ENCODE data around the gene ADH1C.
"Not testable (repeated sequence)": the region's sequence is repeated elsewhere in the genome, so short reads cannot be mapped to it uniquely, and the experiment has no call there.

The ADH1C gene

GRCh38 chr4:99356992-99357391, 4.4 kb upstream of the ADH1C start:
- DNase-seq: no peak

DNA sequence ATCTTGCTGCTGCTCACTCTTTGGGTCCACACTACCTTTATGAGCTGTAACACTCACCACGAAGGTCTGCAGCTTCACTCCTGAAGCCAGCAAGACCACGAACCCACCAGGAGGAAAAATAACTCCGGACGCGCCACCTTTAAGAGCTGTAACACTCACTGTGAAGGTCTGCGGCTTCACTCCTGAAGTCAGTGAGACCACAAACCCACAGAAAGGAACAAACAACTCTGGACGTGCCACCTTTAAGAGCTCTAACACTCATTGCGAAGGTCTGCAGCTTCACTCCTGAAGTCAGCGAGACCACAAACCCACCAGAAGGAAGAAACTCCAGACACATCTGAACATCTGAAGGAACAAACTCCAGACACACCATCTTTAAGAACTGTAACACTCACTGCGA, 3.6 kb upstream of the ADH1C start:
- not testable (repeated sequence) for DNase-seq

- no peak for DNase-seq
These were observed 1.1 kb downstream of the ADH1C start for GRCh38 chr4:99351487-99351886.

GRCh38 chr4:99349338-99349737, 3.2 kb downstream of the ADH1C start:
- no peak for DNase-seq

- not testable (repeated sequence) for DNase-seq
These were observed 9.9 kb downstream of the ADH1C start for GRCh38 chr4:99342624-99343023.

GRCh38 chr4:99341426-99341825, 11.1 kb downstream of the ADH1C start:
- no peak for DNase-seq

DNA sequence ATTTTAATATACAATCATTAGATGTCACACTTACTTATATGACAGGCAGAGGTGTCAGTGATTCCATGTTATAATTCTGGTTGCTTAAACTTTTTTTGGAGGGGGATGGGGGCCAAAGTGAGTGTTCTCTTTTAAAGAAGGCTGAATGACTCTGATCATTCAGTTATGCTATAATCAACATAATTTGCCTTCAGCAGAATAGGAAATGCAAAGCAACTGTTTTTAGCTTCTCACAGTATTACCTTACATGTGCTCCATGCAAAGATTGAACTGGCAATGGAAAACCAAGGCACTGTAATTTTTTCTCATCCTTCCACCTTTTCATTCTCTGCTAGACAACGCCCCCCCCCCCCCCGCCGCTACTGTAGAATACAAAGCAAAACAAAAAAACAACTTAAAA, 13.4 kb downstream of the ADH1C start:
- no peak for DNase-seq

- no peak for DNase-seq
These were observed 16.0 kb downstream of the ADH1C start for GRCh38 chr4:99336553-99336952.

- DNase-seq: no peak
These were observed 17.7 kb downstream of the ADH1C start for GRCh38 chr4:99334880-99335279.

DNA sequence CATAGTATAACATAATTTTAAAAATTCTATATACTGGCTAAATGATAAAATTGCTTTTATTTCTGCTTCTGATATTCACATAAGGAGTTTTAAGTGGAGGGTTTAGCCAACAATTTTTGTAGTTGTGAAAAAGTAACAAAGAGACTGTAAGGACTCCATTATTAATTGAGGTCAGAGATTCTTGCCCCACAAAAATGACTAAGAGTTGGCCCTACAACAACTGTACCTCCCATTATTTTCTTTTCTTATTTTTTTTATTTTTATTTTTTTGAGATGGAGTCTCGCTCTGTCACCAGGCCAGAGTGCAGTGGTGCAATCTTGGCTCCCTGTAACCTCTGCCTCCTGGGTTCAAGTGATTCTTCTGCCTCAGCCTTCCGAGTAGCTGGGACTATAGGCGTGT, 21.9 kb downstream of the ADH1C start:
- no peak for DNase-seq

DNA sequence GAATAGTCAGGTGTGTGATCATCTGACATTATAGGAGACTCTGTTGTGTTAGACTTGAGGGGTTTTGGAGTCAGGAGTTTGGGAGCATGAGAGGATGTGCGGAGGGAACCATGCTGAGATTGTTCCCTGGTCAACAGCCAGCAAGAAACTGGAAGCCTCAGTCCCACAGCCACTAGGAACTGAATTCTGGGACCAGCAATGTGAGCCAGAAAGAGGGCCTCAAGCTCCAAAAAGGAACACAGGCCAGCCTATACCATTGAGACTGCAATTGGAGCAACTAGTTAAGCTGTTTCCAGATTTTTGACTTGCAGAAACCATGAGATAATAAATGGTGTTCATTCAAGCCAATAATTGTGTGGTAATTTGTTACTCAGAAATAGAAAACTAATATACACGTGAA, 22.7 kb downstream of the ADH1C start:
- no peak for DNase-seq

- no peak for DNase-seq
These were observed 27.6 kb downstream of the ADH1C start for GRCh38 chr4:99324979-99325378.

- DNase-seq: no peak
These were observed 28.2 kb downstream of the ADH1C start for GRCh38 chr4:99324361-99324760.

DNA sequence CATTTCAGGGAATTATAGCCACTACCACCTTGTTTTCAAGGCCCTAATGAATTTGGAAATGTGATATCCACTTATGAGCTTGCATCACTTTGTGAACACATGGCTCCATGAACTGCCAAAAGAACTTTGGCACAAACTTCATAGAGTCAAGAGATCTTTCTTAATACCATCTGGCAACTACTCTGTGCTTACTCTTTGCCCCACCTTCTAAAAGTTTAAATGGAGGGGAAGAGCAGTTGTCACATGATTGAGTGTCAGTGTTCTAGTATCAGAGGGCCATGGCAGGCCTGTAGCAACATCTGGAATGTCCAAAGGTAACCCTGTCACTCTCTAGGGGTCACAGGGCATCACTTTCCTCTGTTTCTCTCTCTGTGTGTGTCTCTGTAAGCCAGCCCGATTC, 28.8 kb downstream of the ADH1C start:
- DNase-seq: no peak

- no peak for DNase-seq
These were observed 31.0 kb downstream of the ADH1C start, which contains the start of gene ADH1B for GRCh38 chr4:99321241-99322191. TSS of gene ADH1B (minus strand) at chr4:99321401. CDS start at chr4:99321331, 70 bp downstream.

GRCh38 chr4:99317811-99318210, 34.7 kb downstream of the ADH1C start:
- DNase-seq: not testable (repeated sequence)

- no peak for DNase-seq
These were observed 35.2 kb downstream of the ADH1C start for GRCh38 chr4:99317354-99317753.

DNA sequence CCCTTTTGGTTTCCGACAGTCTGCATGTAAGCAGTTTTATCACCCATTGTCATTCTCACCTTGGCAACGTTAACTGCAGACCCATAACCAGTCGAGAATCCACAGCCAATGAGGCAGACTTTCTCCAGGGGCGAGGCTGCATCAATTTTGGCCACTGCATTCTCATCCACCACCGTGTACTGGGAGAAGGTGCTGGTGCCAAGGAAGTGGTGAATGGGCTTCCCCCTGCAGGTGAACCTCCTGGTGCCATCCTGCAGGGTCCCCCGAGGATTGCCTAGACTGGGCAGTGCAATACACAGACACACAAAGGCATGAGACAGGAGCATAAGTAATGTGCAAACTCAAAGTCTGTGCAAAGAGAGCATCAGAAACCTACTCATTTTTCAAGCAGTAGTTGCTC, 36.7 kb downstream of the ADH1C start:
- DNase-seq: no peak

- no peak for DNase-seq
These were observed 38.3 kb downstream of the ADH1C start for GRCh38 chr4:99314211-99314610.

DNA sequence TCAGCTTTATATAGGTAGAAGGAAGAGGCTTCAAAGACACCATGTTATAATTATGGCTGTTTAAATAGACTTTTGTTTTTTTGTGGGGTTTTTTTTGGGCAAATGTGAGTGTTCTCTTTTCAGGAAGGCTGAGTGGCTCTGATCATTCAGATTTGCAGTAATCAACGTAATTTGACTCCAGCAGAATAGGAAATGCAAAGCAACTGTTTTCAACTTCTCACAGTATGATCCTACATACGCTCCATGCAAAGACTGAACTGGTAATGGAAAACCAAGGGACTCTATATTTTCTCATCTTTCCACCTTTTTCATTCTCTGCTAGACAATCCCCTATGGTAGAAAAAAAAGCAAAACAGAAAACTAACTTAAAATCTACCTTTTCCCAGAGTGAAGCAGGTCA, 42.2 kb downstream of the ADH1C start:
- DNase-seq: no peak

DNA sequence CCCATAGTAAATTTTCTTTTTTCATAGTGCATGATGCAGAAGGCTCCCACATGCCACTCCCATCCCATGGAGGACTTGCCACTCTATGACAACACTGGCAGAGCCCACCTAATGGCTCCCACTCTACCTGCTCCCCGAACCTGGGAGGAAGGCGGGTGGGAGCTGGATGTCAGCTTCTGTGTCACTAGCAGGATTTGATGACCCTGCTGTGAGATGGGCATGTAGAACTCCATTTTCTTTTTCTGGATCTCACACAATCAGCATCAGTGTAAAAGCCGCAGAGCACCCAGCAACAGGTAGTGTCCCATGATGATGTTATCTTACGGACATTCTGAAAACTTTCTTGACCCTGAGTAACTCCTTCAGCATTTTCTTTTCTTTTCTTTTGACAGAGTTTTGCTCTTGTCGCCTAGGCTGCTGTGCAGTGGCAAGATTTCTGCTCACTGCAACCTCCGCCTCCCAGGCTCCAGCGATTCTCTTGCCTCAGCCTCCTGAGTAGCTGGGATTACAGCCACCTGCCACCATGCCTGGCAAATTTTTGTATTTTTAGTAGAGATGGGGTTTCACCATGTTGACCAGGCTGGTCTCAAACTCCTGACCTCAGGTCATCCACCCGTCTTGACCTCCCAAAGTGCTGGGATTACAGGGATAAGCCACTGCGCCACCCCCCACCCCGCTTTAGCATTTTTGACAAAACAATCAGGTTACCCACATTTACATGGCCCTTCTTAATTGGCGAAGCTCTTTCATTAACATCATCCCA, 46.7 kb downstream of the ADH1C start:
- DNase-seq: no peak

DNA sequence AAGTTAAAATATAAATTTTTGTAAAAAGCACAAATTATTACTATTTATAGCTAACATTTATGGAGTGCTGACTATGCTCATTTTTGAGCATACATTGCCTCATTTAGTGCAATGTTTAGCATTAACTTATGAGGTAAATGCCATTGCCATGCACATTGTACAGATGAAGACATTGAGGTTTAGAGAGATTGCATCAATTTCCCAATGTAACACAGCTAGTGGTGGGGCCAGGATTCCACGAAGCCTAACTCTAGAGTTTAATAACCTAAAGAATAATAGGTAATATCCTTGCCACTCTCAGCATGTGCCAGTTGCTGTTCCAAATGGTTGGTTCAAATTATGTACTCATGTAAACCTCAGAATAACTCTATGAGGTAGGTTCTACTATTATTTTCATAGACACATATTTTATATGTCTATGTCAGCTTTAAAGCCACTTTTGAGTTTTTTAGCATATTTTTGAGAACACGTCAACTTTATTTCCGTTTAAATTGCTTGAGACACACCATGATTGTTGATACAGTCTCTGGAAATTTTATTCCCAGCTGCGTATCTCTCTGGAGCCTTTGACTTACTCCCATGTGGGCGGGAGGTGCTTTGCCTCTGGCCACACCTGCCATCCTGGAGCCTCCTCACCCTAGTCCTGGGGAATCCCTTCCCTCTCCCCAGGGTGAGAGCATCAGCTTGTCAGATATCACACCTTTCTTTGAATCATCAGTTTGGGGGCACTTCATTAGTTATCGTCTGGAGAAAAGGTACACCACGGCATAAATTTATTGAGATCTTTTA, 51.0 kb downstream of the ADH1C start:
- no peak for DNase-seq

- DNase-seq: no peak
These were observed 51.6 kb downstream of the ADH1C start for GRCh38 chr4:99300934-99301333.
